ENCODE results near the gene NAV2.

DNA sequence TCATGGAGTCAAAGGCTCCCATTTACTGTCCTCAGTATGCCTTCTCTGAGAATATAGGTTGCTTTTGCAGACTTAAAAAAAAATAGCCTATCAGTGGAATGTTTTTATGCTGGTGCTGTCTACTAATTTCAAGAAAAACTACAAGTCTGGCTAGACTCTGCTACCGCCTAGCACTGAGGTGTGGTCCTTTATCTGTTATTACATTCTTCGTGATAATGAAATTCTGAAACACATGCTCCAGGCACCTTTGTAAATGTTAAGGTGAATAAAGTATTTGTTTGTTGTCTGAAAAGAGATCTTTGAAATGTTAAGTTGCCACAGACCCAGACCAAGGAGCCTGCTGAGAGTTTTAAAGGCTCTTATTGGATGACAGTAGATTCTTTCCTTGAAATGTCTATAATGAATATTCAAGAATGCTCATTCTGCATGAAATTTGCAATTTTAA, 352.3 kb downstream of the NAV2 start:
- TF ChIP-seq, protein P1, sequence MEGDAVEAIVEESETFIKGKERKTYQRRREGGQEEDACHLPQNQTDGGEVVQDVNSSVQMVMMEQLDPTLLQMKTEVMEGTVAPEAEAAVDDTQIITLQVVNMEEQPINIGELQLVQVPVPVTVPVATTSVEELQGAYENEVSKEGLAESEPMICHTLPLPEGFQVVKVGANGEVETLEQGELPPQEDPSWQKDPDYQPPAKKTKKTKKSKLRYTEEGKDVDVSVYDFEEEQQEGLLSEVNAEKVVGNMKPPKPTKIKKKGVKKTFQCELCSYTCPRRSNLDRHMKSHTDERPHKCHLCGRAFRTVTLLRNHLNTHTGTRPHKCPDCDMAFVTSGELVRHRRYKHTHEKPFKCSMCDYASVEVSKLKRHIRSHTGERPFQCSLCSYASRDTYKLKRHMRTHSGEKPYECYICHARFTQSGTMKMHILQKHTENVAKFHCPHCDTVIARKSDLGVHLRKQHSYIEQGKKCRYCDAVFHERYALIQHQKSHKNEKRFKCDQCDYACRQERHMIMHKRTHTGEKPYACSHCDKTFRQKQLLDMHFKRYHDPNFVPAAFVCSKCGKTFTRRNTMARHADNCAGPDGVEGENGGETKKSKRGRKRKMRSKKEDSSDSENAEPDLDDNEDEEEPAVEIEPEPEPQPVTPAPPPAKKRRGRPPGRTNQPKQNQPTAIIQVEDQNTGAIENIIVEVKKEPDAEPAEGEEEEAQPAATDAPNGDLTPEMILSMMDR (conservative IDR thresholded peaks at IDR 0.05) = no peak
- TF ChIP-seq EZH2 (IDR thresholded peaks at IDR 0.05; ENCODE audit: low read depth) = no peak

Data from PC-9 (cell line).